IMR-90 (cell line): ENCODE measurements around the gene STRA6. TPM values are rescaled to one million over a fixed set of nuclear protein-coding genes. Genes with fewer than 3 reads are reported as not detected.
A peak's percentile ranks its signal among the peaks of the same experiment; 100 is the strongest.

Experiments used
- ATAC-seq: fragments of 200-7000 bp; cut with Tn5 transposase; 2 replicates; pipeline ENCODE4 v1.9.1; 2020; ENCODE audit warnings: low read depth, mild to moderate bottlenecking, moderate library complexity
- BruUV-seq: library from RNA; stranded (reverse); fragments of 400-500 nt; replicated peaks from 2 replicates; lab custom pipeline; 2021; lab: Mats Ljungman, UMichigan
- CTCF ChIA-PET: fragments of 300-600 bp; formaldehyde crosslinking; extraction: SDS; loops from one replicate; lab custom pipeline; 2021; ENCODE audit warnings: antibody characterized with exemption; lab: Yijun Ruan, JAX
- POLR2A ChIA-PET: fragments of 300-600 bp; sonication (Branson Sonifier 250); formaldehyde crosslinking; loops from one replicate; lab custom pipeline; 2022; ENCODE audit warnings: antibody characterized with exemption; ENCODE audit not compliant: unreplicated experiment; lab: Charles Lee
- DNase-seq: peaks from one replicate; pipeline ENCODE4 v3.0.0; 2013
- H2AFZ ChIP-seq: replicated peaks from 2 replicates; pipeline ENCODE3; 2013; ENCODE audit warnings: low read length, mild to moderate bottlenecking; ENCODE audit not compliant: poor library complexity
- H2AK5ac ChIP-seq: 2 replicates; pipeline ENCODE4 v1.6.1; 2013; ENCODE audit warnings: low read depth, low read length, inconsistent platforms
- H2AK9ac ChIP-seq: replicated peaks from 2 replicates; pipeline ENCODE3; 2013; ENCODE audit warnings: mild to moderate bottlenecking, low read depth, low read length, moderate library complexity; ENCODE audit not compliant: poor library complexity
- H2BK120ac ChIP-seq: 2 replicates; pipeline ENCODE4 v1.6.1; 2013; ENCODE audit warnings: low read depth, low read length, inconsistent platforms
- H2BK15ac ChIP-seq: 3 replicates; pipeline ENCODE4 v1.6.1; 2013; ENCODE audit warnings: low read depth, low read length, inconsistent platforms
- H2BK20ac ChIP-seq: 2 replicates; pipeline ENCODE4 v1.6.1; 2013; ENCODE audit warnings: low read depth, mild to moderate bottlenecking, inconsistent platforms, low read length, moderate library complexity
- H2BK5ac ChIP-seq: 2 replicates; pipeline ENCODE4 v1.6.1; 2013; ENCODE audit warnings: mild to moderate bottlenecking, low read depth, low read length, inconsistent platforms; ENCODE audit not compliant: poor library complexity, severe bottlenecking
- H3K14ac ChIP-seq: replicated peaks from 2 replicates; pipeline ENCODE4 v1.6.1; 2013; ENCODE audit warnings: low read depth, low read length, inconsistent platforms
- H3K18ac ChIP-seq: 2 replicates; pipeline ENCODE4 v1.6.1; 2013; ENCODE audit warnings: low read depth, low read length, control low read depth
- H3K23ac ChIP-seq: 2 replicates; pipeline ENCODE4 v1.6.1; 2013; ENCODE audit warnings: low read depth, low read length, inconsistent platforms
- H3K27ac ChIP-seq: 2 replicates; pipeline ENCODE4 v1.5.1; 2013; ENCODE audit warnings: mild to moderate bottlenecking, control low read depth, low read length; ENCODE audit not compliant: insufficient read depth
- H3K27me3 ChIP-seq: 2 replicates; pipeline ENCODE4 v1.6.1; 2013; ENCODE audit warnings: low read length; ENCODE audit not compliant: control insufficient read depth, insufficient read depth
- H3K36me3 ChIP-seq: 2 replicates; pipeline ENCODE4 v1.6.1; 2013; ENCODE audit warnings: low read length, mixed read lengths; ENCODE audit not compliant: control insufficient read depth, insufficient read depth
- H3K4ac ChIP-seq: 2 replicates; pipeline ENCODE4 v1.6.1; 2013; ENCODE audit warnings: low read depth, low read length, inconsistent platforms
- H3K4me1 ChIP-seq: 2 replicates; pipeline ENCODE4 v1.6.1; 2013; ENCODE audit warnings: low read length, mixed read lengths; ENCODE audit not compliant: control insufficient read depth, insufficient read depth
- H3K4me2 ChIP-seq: 2 replicates; pipeline ENCODE4 v1.6.1; 2013; ENCODE audit warnings: low read depth, mild to moderate bottlenecking, control low read depth, low read length, moderate library complexity
- H3K4me3 ChIP-seq: 2 replicates; pipeline ENCODE4 v1.5.1; 2013; ENCODE audit warnings: low read depth, mild to moderate bottlenecking, control low read depth, low read length, moderate library complexity; ENCODE audit not compliant: insufficient read depth
- H3K56ac ChIP-seq: 2 replicates; pipeline ENCODE4 v1.6.1; 2013; ENCODE audit warnings: low read length, inconsistent platforms; ENCODE audit not compliant: insufficient read depth; ENCODE audit errors: extremely low read depth
- H3K79me1 ChIP-seq, 2 experiments: 2 replicates each; pipeline ENCODE4 v1.6.1; 2013; ENCODE audit warnings: low read length in 2 of 2, inconsistent platforms in 1 of 2, low read depth in 1 of 2
- H3K9ac ChIP-seq: 2 replicates; pipeline ENCODE4 v1.6.1; 2013; ENCODE audit warnings: low read depth, low read length, control low read depth
- H3K9me1 ChIP-seq: 2 replicates; pipeline ENCODE4 v1.6.1; 2013; ENCODE audit warnings: low read length, inconsistent platforms; ENCODE audit not compliant: insufficient read depth
- H3K9me3 ChIP-seq: 2 replicates; pipeline ENCODE4 v1.6.1; 2013; ENCODE audit warnings: low read length; ENCODE audit not compliant: control insufficient read depth, insufficient read depth
- H4K20me1 ChIP-seq: 2 replicates; pipeline ENCODE4 v1.6.1; 2013; ENCODE audit warnings: low read length, inconsistent platforms; ENCODE audit not compliant: insufficient read depth
- H4K5ac ChIP-seq: 2 replicates; pipeline ENCODE4 v1.6.1; 2013; ENCODE audit warnings: mild to moderate bottlenecking, low read depth, low read length, control low read depth
- H4K8ac ChIP-seq, 2 experiments: 2 replicates each; pipeline ENCODE4 v1.6.1; 2013; ENCODE audit warnings: low read depth in 2 of 2, low read length in 2 of 2, control low read depth in 1 of 2, inconsistent platforms in 1 of 2
- H4K91ac ChIP-seq: 2 replicates; pipeline ENCODE4 v1.6.1; 2013; ENCODE audit warnings: low read depth, low read length, inconsistent platforms; ENCODE audit not compliant: insufficient read depth
- CEBPB ChIP-seq: IDR thresholded peaks from 2 replicates; pipeline ENCODE4 v1.6.1; 2012; ENCODE audit warnings: low read depth, low read length, improper control_type of control experiment
- CHD1 ChIP-seq: IDR thresholded peaks from 2 replicates; pipeline ENCODE4 v1.6.1; 2012; ENCODE audit warnings: low read depth, low read length, improper control_type of control experiment
- CTCF ChIP-seq: conservative IDR thresholded peaks from 2 replicates; pipeline ENCODE4 v1.5.1; 2012; ENCODE audit warnings: mild to moderate bottlenecking, low read depth, low read length, improper control_type of control experiment
- MAFK ChIP-seq: IDR thresholded peaks from 2 replicates; pipeline ENCODE4 v1.6.1; 2012; ENCODE audit warnings: low read depth, low read length, improper control_type of control experiment
- MAZ ChIP-seq: IDR thresholded peaks from 2 replicates; pipeline ENCODE4 v1.6.1; 2012; ENCODE audit warnings: low read depth, mild to moderate bottlenecking, low read length, improper control_type of control experiment, moderate library complexity, borderline replicate concordance
- MXI1 ChIP-seq: IDR thresholded peaks from 2 replicates; pipeline ENCODE4 v1.6.1; 2012; ENCODE audit warnings: low read depth, mild to moderate bottlenecking, low read length, moderate library complexity, borderline replicate concordance
- NFE2L2 ChIP-seq: fragments of 150-350 bp; IDR thresholded peaks from 2 replicates; pipeline ENCODE4 v1.6.1; 2016; ENCODE audit warnings: low read depth, mild to moderate bottlenecking, low read length
- POLR2A ChIP-seq: IDR thresholded peaks from 2 replicates; pipeline ENCODE4 v1.6.1; 2012; ENCODE audit warnings: mild to moderate bottlenecking, low read depth, low read length
- RAD21 ChIP-seq: IDR thresholded peaks from 2 replicates; pipeline ENCODE4 v1.6.1; 2012; ENCODE audit warnings: low read length, improper control_type of control experiment
- RCOR1 ChIP-seq: IDR thresholded peaks from 2 replicates; pipeline ENCODE4 v1.6.1; 2012; ENCODE audit warnings: mild to moderate bottlenecking, low read length, improper control_type of control experiment; ENCODE audit not compliant: insufficient replicate concordance
- RFX5 ChIP-seq: IDR thresholded peaks from 2 replicates; pipeline ENCODE4 v1.8.0; 2012; ENCODE audit warnings: low read depth, mild to moderate bottlenecking, low read length, moderate library complexity
- SMC3 ChIP-seq: fragments of 150-350 bp; IDR thresholded peaks from 2 replicates; pipeline ENCODE4 v1.6.1; 2016; ENCODE audit warnings: low read depth, mild to moderate bottlenecking, antibody characterized with exemption, low read length, moderate library complexity
- WGBS, 2 experiments: methylation state at CpG; one replicate each; pipeline versions ENCODE4 v1.1.5 to v1.1.7; 2013; ENCODE audit warnings: missing lambda C conversion rate in 2 of 2; ENCODE audit not compliant: insufficient read length in 1 of 2; ENCODE audit errors: extremely low coverage in 2 of 2; 5-methylcytosine and 5-hydroxymethylcytosine counted together
- dilution Hi-C: fragments of 300-500 bp; cut with HindIII; formaldehyde crosslinking; loops from one replicate; pipeline ENCODE4 v1.14.3; 2018; ENCODE audit warnings: low sequenced_read_pairs; ENCODE audit not compliant: unreplicated experiment
- in situ Hi-C: fragments of 300-500 bp; cut with MboI; formaldehyde crosslinking; loops from 3 replicates; pipeline ENCODE4 v1.14.3; 2019; ENCODE audit warnings: low sequenced_read_pairs, inconsistent platforms, mixed read lengths
- intact Hi-C: fragments of 100-400 bp; cut with micrococcal nuclease; formaldehyde crosslinking; loops from 2 replicates; pipeline ENCODE4 v1.10.0; 2022
- polyA plus RNA-seq, 3 experiments: library from polyadenylated mRNA; depleted of rRNA; stranded (reverse); fragments of >200 nt; gene quantifications; 2 replicates each; pipeline ENCODE4 v1.2.3, GENCODE V29; 2012; ENCODE audit warnings: low replicate concordance in 1 of 3
- total RNA-seq: library from RNA; depleted of rRNA; stranded (reverse); fragments of >200 nt; gene quantifications from 2 replicates; pipeline ENCODE4 v1.2.3, GENCODE V29; 2012

Gene STRA6
- total and polyA plus RNA-seq, 2 of the 4 experiments (the other 2 are of a cell fraction), result 0.17 TPM; not detected in 1

DNA sequence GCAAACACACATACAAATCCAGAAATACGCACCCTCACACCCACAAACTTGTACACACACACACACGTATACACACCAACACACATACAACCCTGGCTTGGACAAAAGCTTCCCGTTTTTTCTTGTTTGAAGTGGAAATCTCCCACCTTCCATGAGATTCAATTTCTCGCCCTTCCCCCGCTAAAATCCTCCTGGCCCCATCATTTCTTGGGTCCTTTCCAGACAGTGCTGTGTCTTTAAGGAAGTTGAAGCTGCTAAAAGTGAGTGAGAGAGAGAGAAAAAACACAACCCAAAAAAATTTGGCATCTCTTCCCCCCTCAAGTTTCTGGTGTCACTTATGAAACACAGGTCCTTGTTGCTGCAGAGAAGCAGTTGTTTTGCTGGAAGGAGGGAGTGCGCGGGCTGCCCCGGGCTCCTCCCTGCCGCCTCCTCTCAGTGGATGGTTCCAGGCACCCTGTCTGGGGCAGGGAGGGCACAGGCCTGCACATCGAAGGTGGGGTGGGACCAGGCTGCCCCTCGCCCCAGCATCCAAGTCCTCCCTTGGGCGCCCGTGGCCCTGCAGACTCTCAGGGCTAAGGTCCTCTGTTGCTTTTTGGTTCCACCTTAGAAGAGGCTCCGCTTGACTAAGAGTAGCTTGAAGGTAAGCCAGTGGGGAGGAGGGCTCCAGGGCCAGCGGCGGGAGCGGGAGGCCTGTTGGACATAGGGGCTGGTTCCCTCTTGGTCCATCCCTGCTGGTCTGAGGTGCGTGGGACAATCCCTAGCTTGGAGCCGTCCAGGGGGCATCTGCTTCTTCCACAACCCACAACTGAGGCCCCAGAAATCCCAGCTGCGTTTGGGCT is 29.0 kb downstream of the STRA6 start, which contains the start of gene ISLR (continued):
- TF ChIP-seq CHD1 (no peak), RAD21 (no peak)

DNA sequence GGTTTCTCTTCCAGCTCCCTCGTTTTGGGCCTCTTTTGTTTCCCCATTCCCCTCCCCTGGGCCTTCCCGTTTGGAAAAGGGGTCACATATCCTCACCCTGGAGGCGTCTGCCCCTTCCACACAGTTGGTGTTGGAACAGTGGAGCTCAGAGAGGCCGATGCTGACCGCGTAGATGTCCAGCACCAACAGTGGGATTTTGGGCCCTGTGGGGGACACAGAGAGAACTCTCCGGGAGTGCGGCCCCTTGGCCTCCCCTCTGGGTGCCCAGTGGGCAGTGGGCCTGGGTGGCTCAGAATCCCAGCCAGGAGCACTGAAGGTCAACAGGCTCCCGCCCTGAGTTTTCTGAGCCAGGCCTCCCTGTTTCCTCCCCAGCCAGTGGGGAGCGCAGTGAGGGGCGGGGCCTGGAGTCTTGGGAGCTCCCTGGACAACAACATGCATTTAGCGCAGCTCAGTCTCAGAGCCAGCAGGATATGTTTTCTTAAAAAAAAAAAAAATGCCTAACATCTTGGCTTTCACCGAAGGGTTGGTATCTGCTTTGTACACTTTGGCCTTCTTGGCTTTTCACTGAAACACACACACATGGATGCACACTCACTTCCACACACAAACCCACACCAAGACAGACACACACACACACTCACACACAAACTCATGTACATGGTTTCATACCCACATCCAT is 29.7 kb downstream of the STRA6 start:
- Histone ChIP-seq H2AK9ac (no peak overlapping the region), H3K36me3 (no peaks in the 10 kb centered on the region), H3K9ac (no peak overlapping the region), H3K27ac (no peak overlapping the region), H4K91ac (no peak overlapping the region), H4K20me1 (peaks cover 2% of the 10 kb centered on the region; the same call in 1 of the 2 replicates), H3K14ac (no peak overlapping the region), H3K4me1 (peaks cover 20% of the 10 kb centered on the region), H3K23ac (no peak overlapping the region), H3K4me2 (no peak overlapping the region), H2BK15ac (no peak overlapping the region), H3K4ac (no peak overlapping the region; the same call in 1 of the 2 replicates), H3K9me1 (peaks cover 5% of the 10 kb centered on the region), H3K56ac (no peak overlapping the region), H2BK5ac (no peak overlapping the region), H4K8ac (peak overlapping the region in 1 of 2 experiments; percentile 6; a peak in 1 of 4 replicates), H2BK20ac (no peak overlapping the region), H2BK120ac (no peak overlapping the region), H3K9me3 (no peaks in the 10 kb centered on the region), H2AFZ (peak overlapping the region; percentile 59), H3K27me3 (peaks cover 28% of the 10 kb centered on the region), H3K4me3 (no peak overlapping the region), H4K5ac (peak overlapping the region; percentile 48; the same call in 1 of the 2 replicates), H3K79me1 (no peaks in the 10 kb centered on the region), H2AK5ac (no peak overlapping the region), H3K18ac (no peak overlapping the region)
- DNase-seq (peak; percentile 39), ATAC-seq (peak; percentile 90)
- dilution Hi-C loops, result no loop called here
- ChIA-PET POLR2A (no interaction called here), CTCF (interaction anchor here (0.6 kb wide), 1 partner anchor 38 kb away, joined by 3 read pairs; no protein-coding TSS in a partner anchor)
- intact Hi-C loops, result no loop called here
- BruUV-seq, result no TSS peak
- in situ Hi-C loops, result no loop called here
- WGBS, 2 experiments, result 15% methylated on average over 3 of the region's 13 CpGs; no CpG with 5 or more reads in 1 of the 2 experiments
- no peak for TF ChIP-seq NFE2L2
- no peak for TF ChIP-seq MXI1
- no peak for TF ChIP-seq RCOR1
- TF ChIP-seq MAFK, result no peak
- no peak for TF ChIP-seq RAD21
- TF ChIP-seq CTCF, result no peak
- TF ChIP-seq RFX5, result no peak
- TF ChIP-seq MAZ, result no peak
- no peak for TF ChIP-seq POLR2A
- no peak for TF ChIP-seq SMC3
- TF ChIP-seq CHD1, result no peak
- no peak for TF ChIP-seq CEBPB
